Limb (tissue), 2 donors: ENCODE measurements around the gene EDEM3.

ENCODE experiments used
- DNase-seq, 2 donors: peaks; one replicate each; pipeline ENCODE4 v3.0.0-alpha.2; 2016; ENCODE audit errors: extremely low spot score in 2 of 2

The EDEM3 gene

GRCh38 chr1:184673305-184673704 is 81.4 kb downstream of the EDEM3 start:
- DNase-seq, result no peak

DNA sequence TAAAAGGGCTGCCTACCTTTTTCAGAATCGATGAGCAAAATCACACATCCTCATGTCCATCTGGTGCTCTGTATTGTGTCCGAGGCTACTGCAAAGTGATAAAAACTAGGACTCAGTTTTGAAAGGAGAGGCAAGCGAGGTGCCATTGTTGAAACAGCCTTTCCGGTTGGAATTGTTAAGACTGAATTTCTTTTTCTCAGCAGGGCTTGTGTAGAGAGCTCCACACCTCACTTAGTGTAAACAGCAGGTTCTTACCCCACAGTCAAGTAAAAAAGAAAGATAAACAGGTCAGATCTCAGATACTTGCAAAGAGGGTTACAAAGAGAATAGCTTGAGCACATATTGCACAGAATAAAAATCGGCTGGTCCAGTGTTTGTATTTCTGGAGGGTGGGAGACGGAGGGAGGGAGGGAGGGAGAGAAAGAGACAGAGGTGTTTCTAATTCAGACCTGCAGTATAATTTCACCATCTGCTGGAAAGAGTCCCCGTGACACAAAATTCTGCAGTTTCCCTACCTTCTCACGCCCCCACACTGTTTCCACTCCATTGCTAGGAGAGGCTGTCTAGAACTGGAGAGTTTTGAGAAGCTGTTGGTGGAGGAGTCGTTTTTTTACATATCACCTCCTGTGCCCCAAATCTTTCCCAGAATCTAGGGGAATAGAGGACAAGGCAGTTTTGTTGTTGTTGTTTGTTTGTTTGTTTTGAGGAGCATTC is 82.5 kb downstream of the EDEM3 start:
- DNase-seq, result no peak

DNA sequence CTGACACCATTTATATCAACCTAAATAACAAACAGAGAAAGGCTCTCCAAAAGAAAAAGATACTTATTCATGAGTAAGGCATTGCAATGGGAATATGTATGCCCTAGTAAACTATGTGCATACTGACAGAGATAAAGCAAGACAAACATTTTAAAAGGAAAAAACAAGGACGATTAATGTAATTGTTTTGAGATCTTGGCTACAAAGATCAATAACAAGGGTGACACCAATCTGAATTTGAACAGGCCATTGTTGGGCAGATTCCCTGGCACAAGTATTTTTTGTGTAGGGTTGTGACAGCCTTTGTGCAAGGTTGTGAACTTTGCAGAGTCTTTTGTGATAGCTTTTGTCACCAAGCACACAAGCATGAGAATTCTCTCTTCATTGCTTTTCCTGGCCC is 85.3 kb downstream of the EDEM3 start:
- DNase-seq, result no peak

DNA sequence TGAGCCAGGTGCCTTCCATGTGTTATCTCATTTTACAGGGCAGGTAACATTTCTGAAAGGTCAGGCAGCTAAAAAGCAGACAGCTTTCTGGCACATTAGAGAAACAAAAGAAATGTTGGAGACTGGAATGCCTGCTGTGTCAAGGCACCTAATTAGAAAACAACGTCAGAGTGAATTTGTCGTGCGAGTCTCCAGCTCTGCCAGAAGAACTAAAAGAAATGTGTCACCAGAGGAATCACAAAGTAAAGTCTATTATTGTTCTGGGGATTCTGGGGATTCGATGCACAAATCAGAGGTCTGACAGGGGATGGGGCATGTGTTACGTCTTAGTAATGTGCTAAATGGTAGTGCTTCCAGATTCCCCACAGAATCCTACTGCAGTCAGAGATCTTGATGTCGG is 89.3 kb downstream of the EDEM3 start:
- no peak for DNase-seq

DNA sequence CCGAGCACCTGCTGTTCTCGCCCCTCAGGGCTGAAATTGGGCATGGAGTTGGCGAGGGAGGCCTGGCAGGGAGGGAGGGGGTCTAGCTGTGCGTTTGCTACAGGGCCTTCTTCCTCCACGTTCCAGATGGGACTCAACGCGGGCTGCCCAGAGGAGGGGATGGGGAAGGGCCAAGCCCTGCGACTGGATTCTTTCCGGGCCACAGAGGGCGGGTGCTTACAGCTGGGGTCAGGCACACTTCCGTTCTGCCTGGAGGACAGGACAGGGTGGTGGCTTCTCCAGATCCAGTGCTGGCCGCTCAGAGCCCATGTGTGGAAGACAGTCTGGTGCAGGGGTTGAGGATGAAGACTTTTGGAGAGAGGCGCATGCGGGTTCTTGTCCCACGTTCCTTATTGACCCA is 90.0 kb downstream of the EDEM3 start:
- no peak for DNase-seq

- DNase-seq, result peak; percentile 86 to 88
Observed at GRCh38 chr1:184664042-184664660, 90.5 kb downstream of the EDEM3 start.

DNA sequence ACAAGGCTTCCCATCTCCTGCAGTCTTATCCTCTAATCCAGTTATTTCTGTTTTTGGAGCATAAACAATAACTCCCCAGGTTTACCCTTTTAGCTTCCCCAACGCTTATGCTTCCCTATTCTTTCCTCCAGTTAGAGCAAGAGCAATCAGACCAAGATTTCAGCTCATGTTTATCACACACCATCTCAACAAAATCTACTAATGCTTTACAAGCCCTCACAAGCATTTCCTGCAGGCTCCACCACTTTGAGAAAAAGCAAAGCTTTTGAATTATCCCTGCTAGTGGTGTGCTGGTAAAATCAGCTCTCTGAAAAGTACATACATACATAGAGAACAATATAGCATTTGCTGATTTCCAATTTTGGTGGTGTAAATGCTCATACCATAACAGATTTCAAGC is 92.9 kb downstream of the EDEM3 start:
- DNase-seq, result no peak

- DNase-seq, result no peak
Observed at GRCh38 chr1:184660462-184661191, 94.0 kb downstream of the EDEM3 start.

DNA sequence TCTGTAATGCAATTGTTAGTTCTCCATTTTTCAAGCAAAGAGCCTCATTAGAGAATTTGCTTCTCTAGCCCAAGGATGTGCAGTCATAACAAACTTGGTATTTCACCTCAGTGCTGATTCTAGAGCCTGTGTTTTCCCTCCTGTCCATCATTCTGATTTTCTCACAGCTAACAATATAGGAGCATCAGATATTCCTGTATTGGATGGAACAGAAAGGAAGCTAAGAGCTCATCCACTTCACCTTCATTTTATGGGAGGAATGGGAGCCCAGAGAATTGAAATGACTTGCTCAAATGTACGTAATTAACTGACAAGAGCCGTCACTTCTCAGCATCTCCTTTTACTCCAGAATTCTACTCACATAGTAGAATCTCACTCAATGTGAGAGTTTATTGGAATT is 96.6 kb downstream of the EDEM3 start:
- no peak for DNase-seq

GRCh38 chr1:184656221-184656620 is 98.4 kb downstream of the EDEM3 start:
- DNase-seq, result no peak

DNA sequence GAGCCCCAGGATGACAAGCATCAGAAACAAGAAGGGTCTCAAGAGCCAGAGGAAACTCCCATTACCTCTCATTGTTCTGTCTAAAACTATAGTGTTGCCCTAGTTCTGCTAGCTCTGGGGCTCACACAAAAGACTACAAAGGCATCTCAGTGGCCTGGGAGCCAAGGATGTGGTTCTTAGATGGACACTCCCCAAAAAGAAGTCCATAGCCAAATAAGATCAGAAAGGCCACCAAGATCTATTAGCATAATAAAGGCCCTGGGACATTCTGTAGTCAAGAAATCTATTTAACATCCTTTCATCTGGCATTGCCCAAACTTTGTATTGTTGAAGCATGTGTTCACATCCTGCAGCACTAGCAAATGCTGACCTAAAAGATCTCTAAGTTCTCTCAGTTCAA is 99.5 kb downstream of the EDEM3 start:
- DNase-seq, result no peak

DNA sequence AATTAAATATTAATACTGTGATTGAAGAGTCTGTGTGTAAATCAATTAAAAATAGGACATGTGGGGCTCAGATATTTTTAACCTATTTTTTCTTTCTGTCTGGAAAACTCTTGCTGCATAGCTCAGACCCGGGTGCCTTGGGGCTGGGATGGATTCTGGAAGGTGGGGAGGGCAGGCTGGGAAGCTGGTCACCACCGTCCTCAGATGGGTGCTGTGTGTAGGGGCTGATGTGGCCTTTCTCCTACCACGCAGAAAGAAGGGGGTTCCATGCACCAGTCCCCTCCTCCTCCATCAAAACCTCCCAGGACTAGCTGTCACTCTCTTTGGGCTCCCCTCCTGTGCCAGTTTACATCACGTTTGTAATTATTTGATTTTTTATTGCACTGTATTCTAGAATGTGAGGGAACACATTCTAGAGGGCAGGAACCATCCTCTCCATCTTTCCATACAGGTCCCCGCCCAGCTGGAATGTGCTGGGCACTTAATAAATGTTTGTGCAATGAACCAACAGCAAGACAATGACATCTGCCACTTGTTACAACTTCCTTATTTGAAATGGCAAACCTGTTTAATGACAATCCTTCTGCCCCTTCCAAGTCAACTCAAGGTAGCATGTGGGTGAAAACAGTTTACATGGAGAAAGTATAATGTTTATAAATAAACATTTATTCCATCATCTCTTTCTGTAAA is 104.3 kb downstream of the EDEM3 start:
- DNase-seq, result no peak

GRCh38 chr1:184649451-184649888 is 105.2 kb downstream of the EDEM3 start:
- DNase-seq, result no peak

DNA sequence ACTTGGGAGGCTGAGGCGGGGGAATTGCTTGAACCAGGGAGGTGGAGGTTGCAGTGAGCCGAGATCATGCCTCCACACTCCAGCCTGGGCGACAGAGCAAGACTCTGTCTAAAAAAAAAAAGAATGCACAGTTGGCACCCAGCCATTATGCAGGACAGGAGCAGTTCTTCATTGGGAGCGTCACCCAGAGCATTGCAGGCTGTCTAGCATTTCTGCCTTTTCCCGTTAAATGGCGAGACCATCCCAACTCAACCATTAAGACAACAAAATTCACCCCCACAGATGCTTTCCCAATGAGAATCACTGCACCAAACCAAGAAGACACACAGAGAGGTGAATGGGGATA is 105.8 kb downstream of the EDEM3 start:
- no peak for DNase-seq

DNA sequence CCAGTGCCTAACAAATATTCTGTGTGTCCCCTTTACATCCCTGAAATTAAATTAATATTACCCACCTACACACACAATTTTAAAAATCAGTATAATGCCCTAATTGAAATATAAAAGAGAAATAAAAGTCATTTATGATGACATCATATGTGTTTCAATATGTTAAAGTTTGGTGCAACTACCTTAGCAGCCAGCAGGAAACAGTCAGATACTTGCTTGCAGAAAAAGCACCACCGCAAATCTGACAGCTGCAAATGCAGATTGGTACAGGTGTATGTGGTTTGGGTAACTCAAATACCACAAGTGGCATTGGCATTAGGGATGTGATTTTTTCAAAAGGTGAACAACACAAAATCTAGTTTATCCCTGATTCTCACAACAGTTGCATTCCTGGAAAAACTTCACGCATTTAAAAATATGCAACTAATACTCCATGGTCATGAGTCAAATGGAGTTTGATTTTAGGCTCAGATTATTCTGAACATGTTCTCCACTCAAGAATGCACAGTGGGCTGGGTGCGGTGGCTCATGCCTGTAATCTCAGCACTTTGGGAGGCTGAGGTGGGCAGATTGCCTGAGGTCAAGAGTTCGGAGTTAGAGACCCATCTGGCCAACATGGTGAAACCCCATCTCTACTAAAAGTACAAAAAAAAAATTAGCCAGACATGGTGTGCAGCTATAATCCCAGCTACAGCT is 106.3 kb downstream of the EDEM3 start:
- no peak for DNase-seq

DNA sequence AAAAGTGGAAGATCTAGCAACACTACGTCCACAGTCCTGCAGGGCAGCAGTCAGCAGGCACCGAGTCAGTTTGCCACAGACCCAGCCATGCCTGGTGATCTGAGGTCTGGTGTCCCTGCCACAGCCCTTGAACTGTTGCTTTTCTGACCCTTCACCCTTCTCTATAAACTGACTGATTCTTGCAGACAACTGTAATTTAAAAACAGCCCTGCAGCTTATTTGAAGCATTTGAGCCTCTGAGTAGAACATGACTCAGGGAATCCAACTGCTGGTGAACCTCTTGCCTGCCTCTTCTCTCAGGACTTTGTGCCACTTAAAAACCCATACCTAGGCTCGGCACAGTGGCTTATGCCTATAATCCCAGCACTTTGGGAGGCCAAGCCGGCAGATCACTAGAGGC is 107.2 kb downstream of the EDEM3 start:
- no peak for DNase-seq

- no peak for DNase-seq
Observed at GRCh38 chr1:184646824-184647223, 107.8 kb downstream of the EDEM3 start.

DNA sequence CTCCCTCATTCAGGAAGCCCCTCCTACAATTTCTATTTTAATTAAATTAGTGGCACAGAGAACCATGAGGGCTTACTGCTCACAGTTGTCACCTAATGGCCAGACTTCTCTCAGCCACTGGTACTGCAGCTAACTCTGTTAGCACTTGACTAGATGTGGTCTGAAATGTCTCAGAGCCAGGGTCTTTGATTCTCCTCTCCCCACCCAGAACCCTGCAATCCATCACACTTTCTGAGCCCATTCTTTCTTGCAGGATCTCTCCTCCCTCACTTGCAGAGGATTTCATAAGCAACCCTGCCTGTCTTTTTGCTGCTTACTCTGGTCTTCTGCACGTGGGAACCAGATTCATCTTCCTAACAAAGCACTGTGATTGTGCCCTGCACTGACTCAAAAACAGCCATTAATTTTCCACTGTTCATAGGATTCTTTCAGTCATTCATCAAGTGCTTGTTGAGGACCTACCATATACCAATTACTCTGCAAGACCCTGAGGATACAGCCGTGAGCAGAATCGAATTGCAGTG is 108.4 kb downstream of the EDEM3 start:
- DNase-seq, result no peak

DNA sequence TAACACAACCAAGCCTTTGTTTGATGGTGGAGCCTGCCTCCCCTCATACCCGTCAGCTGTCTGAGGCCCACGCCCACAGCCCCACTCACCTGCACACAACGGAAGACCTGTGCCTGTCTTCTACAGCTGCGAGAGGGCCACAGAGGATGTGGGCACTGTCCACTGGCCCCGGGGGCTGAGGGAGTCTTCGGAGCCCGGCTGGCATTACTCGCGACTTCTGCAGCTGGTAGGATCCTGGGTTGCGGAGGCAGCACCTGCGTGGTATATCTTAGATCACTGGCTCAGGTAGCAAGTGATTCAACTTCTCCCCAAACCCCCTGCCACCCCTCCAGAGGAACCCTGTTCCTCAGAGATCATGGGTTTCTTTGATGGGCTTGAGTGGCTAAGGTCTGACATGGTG is 109.9 kb downstream of the EDEM3 start:
- no peak for DNase-seq

DNA sequence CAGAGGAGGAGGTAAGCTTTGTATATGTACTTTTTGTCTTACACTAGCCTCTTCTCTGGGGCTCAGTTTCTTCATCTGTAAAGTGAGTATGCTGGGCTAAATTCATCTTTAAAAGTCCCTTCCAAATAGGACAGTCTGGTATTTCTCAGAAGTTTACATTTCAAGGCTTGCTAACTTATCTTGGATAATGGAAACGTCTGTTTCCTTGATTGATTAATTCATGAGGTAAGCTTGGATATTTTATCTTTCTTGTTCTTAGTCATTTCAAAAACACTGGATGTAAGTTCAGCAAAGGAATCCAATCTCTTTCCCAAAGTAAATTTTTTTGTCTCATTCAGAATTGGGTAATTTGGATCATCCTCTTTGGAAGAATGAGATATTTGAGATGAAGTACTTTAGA is 111.0 kb downstream of the EDEM3 start:
- DNase-seq, result no peak

GRCh38 chr1:184641894-184642293 is 112.8 kb downstream of the EDEM3 start:
- no peak for DNase-seq
